Measurements from ENCODE around the gene IFNA7. TPM values are rescaled to one million over a fixed set of nuclear protein-coding genes. Genes with fewer than 3 reads are reported as not detected.
A peak's percentile ranks its signal among the peaks of the same experiment; 100 is the strongest.
"Not testable (repeated sequence)": the region's sequence is repeated elsewhere in the genome, so short reads cannot be mapped to it uniquely, and the experiment has no call there.

Gene IFNA7
- not detected for total RNA-seq

DNA sequence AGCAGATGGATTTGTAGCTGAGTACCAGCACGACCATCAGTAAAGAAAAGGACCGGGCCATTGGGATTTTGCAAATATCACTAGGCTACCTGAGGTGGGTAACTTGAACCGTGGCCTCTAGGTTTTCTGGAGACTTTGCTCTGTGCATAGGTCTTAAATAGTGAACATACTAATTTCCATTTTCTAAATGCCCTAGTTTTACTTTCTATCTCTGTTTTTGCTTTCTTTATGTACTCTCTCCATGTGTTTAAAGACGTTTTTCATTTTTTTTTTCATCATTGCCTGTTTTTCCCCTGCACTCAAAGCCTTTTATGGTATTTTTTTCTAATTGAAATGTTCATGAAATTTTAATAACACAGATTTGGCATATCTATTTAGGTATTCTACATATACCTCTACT is at the start of gene IFNA7:
TSS of gene IFNA7 (minus strand) at position 101 of the 400 bp plus-strand sequence. CDS start at position 61, 40 bp downstream.
- not testable (repeated sequence) for ATAC-seq; H3K27ac Mint-ChIP-seq; DNase-seq (ENCODE audit: low spot score in 2 of 2); H3K36me3 Mint-ChIP-seq; H3K9me3 Mint-ChIP-seq

DNA sequence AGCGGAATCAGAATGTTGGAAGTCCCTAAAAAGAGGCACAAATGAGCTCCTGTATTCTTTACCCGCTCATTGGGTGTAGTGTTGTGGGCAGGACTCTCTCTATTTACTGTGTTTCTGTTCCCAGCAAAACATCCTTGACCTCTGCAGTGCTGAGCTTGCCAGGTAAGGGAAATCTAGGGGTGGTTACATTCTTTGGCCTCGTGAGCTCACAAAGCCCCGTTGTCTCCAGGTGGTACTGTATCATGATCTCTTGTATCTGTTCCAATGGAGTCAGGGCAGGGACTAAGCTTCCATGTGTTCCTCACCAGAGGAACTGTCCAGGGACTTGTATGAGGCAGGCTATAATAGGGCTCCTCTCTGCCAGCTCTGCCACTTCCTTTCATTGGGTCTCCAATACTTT is 49.6 kb upstream of the IFNA7 start:
- ATAC-seq (no peak), DNase-seq (ENCODE audit: low spot score in 2 of 2) (no peak)
- H3K27ac Mint-ChIP-seq: no peak overlapping the region
- no peaks in the 10 kb centered on the region for H3K36me3 Mint-ChIP-seq
- H3K9me3 Mint-ChIP-seq: no peaks in the 10 kb centered on the region

- no peak for ATAC-seq
- no peaks in the 10 kb centered on the region for H3K36me3 Mint-ChIP-seq
Observed at GRCh38 chr9:21251190-21251589, 49.2 kb upstream of the IFNA7 start.

GRCh38 chr9:21244836-21245235 is 42.8 kb upstream of the IFNA7 start:
- ATAC-seq: no peak
- no peak for DNase-seq (ENCODE audit: low spot score in 2 of 2)
- H3K36me3 Mint-ChIP-seq: no peaks in the 10 kb centered on the region
- no peaks in the 10 kb centered on the region for H3K9me3 Mint-ChIP-seq
- H3K27ac Mint-ChIP-seq: no peak overlapping the region

More at GRCh38 chr9:21251190-21251589, 49.2 kb upstream of the IFNA7 start:
- no peaks in the 10 kb centered on the region for H3K9me3 Mint-ChIP-seq
- no peak for DNase-seq (ENCODE audit: low spot score in 2 of 2)
- no peak overlapping the region for H3K27ac Mint-ChIP-seq

DNA sequence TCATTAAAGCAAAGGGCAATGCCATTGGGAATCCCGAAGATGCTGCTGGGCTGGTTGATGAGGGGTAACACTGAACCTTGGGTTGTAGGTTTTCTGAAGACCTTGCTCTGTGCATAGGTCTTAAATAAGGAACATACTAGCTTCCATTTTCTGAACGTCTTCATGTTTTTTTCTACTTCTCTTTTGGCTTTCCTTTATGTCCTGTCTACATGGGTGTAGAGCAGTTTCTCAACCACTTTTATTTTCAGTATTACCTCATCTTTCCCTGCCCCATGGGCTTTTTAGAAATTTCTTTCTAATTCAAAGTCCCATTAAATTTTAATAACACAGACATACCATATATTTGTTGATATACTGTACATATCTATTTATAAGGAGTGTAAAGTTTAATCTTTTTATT is 37.9 kb upstream of the IFNA7 start, which contains the start of gene IFNA14:
TSS of gene IFNA14 (minus strand) at position 95 of the 400 bp plus-strand sequence. CDS start at position 25, 70 bp downstream.
- ATAC-seq (no peak), DNase-seq (ENCODE audit: low spot score in 2 of 2) (no peak)
- Mint-ChIP-seq H3K36me3 (no peaks in the 10 kb centered on the region), H3K27ac (no peak within 1 kb of the TSS), H3K9me3 (no peaks in the 10 kb centered on the region)

- ATAC-seq; H3K36me3 Mint-ChIP-seq; H3K9me3 Mint-ChIP-seq; DNase-seq (ENCODE audit: low spot score in 2 of 2): not testable (repeated sequence)
- peak overlapping the region in 1 of 2 donors; percentile 11 for H3K27ac Mint-ChIP-seq
Observed at GRCh38 chr9:21236360-21236714, 34.3 kb upstream of the IFNA7 start.

- H3K27ac Mint-ChIP-seq: peak overlapping the region in 1 of 2 donors; percentile 11
- H3K9me3 Mint-ChIP-seq; H3K36me3 Mint-ChIP-seq; DNase-seq (ENCODE audit: low spot score in 2 of 2): not testable (repeated sequence)
- ATAC-seq: peak; percentile 47 to 71
Observed at GRCh38 chr9:21235468-21236359, 33.7 kb upstream of the IFNA7 start.

- DNase-seq (ENCODE audit: low spot score in 2 of 2): no peak
- no peak overlapping the region for H3K27ac Mint-ChIP-seq
- no peak for ATAC-seq
Observed at GRCh38 chr9:21234153-21234687, 32.2 kb upstream of the IFNA7 start.

GRCh38 chr9:21233258-21233657 is 31.3 kb upstream of the IFNA7 start:
- ATAC-seq (no peak), DNase-seq (ENCODE audit: low spot score in 2 of 2) (no peak)
- no peak overlapping the region for H3K27ac Mint-ChIP-seq
- H3K36me3 Mint-ChIP-seq: no peaks in the 10 kb centered on the region
- no peaks in the 10 kb centered on the region for H3K9me3 Mint-ChIP-seq

More at GRCh38 chr9:21234153-21234687, 32.2 kb upstream of the IFNA7 start:
- Mint-ChIP-seq H3K9me3 (no peaks in the 10 kb centered on the region), H3K36me3 (no peaks in the 10 kb centered on the region)

- no peak within 1 kb of the TSS for H3K27ac Mint-ChIP-seq
- H3K36me3 Mint-ChIP-seq: no peaks in the 10 kb centered on the region
- ATAC-seq (no peak), DNase-seq (ENCODE audit: low spot score in 2 of 2) (no peak)
- no peaks in the 10 kb centered on the region for H3K9me3 Mint-ChIP-seq
Observed at GRCh38 chr9:21228122-21228521, 26.1 kb upstream of the IFNA7 start, which contains the start of gene IFNA17. TSS of gene IFNA17 (minus strand) at chr9:21228222. CDS start at chr9:21228173, 49 bp downstream.

- not testable (repeated sequence) for ATAC-seq; H3K27ac Mint-ChIP-seq; H3K36me3 Mint-ChIP-seq; H3K9me3 Mint-ChIP-seq; DNase-seq (ENCODE audit: low spot score in 2 of 2)
Observed at GRCh38 chr9:21217211-21217610, 15.2 kb upstream of the IFNA7 start, which contains the start of gene IFNA16. TSS of gene IFNA16 (minus strand) at chr9:21217311. CDS start at chr9:21217305, 6 bp downstream.

- not testable (repeated sequence) for H3K27ac Mint-ChIP-seq; DNase-seq (ENCODE audit: low spot score in 2 of 2); H3K36me3 Mint-ChIP-seq; H3K9me3 Mint-ChIP-seq
- peak; percentile 28 to 31 for ATAC-seq
Observed at GRCh38 chr9:21213411-21214326, 11.7 kb upstream of the IFNA7 start.

GRCh38 chr9:21212160-21212559 is 10.2 kb upstream of the IFNA7 start:
- ATAC-seq; H3K9me3 Mint-ChIP-seq; H3K27ac Mint-ChIP-seq; H3K36me3 Mint-ChIP-seq; DNase-seq (ENCODE audit: low spot score in 2 of 2): not testable (repeated sequence)

DNA sequence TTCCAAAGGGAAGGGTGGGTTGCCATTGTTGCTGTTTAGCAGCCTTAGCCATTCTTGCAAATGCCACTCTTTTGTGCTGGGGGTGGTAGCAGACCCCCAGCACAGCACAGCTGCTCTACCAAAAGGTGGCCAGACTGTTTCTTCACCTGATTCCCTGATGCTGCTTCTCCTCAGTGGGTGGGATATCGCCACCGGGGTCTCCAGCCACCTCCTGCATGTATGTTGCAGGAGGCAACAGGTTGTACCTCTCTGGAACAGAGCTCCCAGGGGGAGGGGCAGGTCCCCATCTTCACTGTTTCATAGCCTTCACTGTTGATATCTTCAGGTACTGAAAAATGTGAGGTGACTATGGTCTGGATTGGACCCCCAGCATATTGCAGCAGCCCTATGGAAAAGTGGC is 8.8 kb upstream of the IFNA7 start:
- H3K27ac Mint-ChIP-seq; DNase-seq (ENCODE audit: low spot score in 2 of 2); H3K9me3 Mint-ChIP-seq; ATAC-seq; H3K36me3 Mint-ChIP-seq: not testable (repeated sequence)

DNA sequence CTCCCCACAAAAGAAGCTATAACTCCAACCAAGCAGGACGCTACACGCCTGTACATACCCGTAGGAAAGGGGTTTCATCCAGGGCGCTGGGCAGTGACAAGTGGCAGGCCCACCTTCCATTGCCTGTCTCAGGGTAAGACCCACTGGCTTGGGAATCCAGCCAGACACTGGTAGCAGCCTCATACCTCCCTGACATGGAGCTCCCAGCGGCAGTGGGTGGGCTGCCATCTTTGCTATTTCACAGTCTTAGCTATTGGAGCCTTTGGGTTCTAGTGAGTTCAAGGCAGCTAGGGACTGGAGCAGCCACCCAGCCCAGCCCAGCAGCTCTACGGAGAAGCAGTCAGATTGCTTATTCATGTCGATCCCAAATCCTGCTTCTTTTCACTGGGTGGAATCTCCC is 8.3 kb upstream of the IFNA7 start:
- ATAC-seq (no peak), DNase-seq (ENCODE audit: low spot score in 2 of 2) (no peak)
- Mint-ChIP-seq H3K27ac (no peak overlapping the region), H3K36me3 (no peaks in the 10 kb centered on the region), H3K9me3 (no peaks in the 10 kb centered on the region)

DNA sequence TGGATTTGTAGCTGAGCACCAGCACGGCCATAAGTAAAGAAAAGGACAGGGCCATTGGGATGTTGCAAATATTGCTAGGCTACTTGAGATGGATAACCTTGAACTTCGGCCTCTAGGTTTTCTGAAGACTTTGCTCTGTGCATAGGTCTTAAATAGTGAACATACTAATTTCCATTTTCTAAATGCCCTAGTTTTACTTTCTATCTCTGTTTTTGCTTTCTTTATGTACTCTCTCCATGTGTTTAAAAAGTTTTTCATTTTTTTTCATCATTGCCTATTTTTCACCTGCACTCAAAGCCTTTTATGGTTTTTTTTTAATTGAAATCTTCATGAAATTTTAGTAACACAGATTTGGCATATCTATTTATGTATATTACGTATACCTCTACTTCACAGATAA is 5.0 kb upstream of the IFNA7 start, which contains the start of gene IFNA10:
TSS of gene IFNA10 (minus strand) at position 101 of the 400 bp plus-strand sequence. CDS start at position 55, 46 bp downstream.
- not testable (repeated sequence) for H3K36me3 Mint-ChIP-seq; H3K27ac Mint-ChIP-seq; ATAC-seq; DNase-seq (ENCODE audit: low spot score in 2 of 2); H3K9me3 Mint-ChIP-seq
